Measurements from ENCODE around the gene METTL15. TPM values are rescaled to one million over a fixed set of nuclear protein-coding genes. Genes with fewer than 3 reads are reported as not detected.

Gene METTL15
- total and polyA plus RNA-seq, 2 of the 8 experiments (the other 6 are each of a cell fraction or from before 2014, with no cell fraction given) = 5.4 to 10.5 TPM

GRCh38 chr11:28083118-28083517, 25.1 kb upstream of the METTL15 start:
- H3K27ac ChIP-seq (ENCODE audit: low read depth, low read length) = no peak overlapping the region
- H3K4me2 ChIP-seq (ENCODE audit: insufficient read depth in 1 of 2, low read depth in 2 of 2, low read length in 2 of 2) = no peak overlapping the region
- no peak for FAIRE-seq
- no peaks in the 10 kb centered on the region for H3K79me1 ChIP-seq (ENCODE audit: low read depth, low read length)
- H2BK120ac ChIP-seq (replicated peaks; ENCODE audit: low read depth, low read length) = no peak overlapping the region
- no peak overlapping the region for H3K14ac ChIP-seq (ENCODE audit: insufficient read length)
- 96% methylated on average over 1 of the region's 1 CpG; no CpG with 5 or more reads in 1 of the 2 experiments for WGBS, 2 experiments (ENCODE audit: extremely low coverage in 1 of 2, insufficient coverage in 1 of 2, insufficient read length in 1 of 2, insufficient replicate concordance in 2 of 2, low coverage in 1 of 2, low lambda C conversion rate in 2 of 2, missing lambda C conversion rate in 1 of 2)
- H2BK20ac ChIP-seq (ENCODE audit: low read length) = no peak overlapping the region
- H4K20me1 ChIP-seq (replicated peaks in 1 of 2; ENCODE audit: control insufficient read depth in 1 of 2, insufficient read depth in 2 of 2, low read length in 2 of 2) = no peaks in the 10 kb centered on the region
- no peaks in the 10 kb centered on the region for H3K79me2 ChIP-seq (ENCODE audit: control insufficient read depth in 1 of 2, insufficient read depth in 2 of 2, low read length in 2 of 2)
- no peak overlapping the region for H3K9ac ChIP-seq (replicated peaks in 1 of 4; ENCODE audit: extremely low read depth in 1 of 4, low read depth in 3 of 4, low read length in 3 of 4)
- H2AFZ ChIP-seq (ENCODE audit: low read length) = no peak overlapping the region
- H3K23me2 ChIP-seq (ENCODE audit: low read depth, low read length) = no peaks in the 10 kb centered on the region
- no peak overlapping the region for H2BK5ac ChIP-seq (ENCODE audit: low read depth, low read length)
- DNase-seq (ENCODE audit: low read depth in 1 of 2, low spot score in 2 of 2) = no peak
- no peak overlapping the region for H4K8ac ChIP-seq (ENCODE audit: extremely low read depth, insufficient read depth, low read length)
- ChIA-PET POLR2A (ENCODE audit: partially characterized antibody) (no interaction called here), CTCF (ENCODE audit: partially characterized antibody) (no interaction called here)
- H3K27me3 ChIP-seq (replicated peaks in 1 of 4; ENCODE audit: control insufficient read depth in 3 of 4, extremely low read depth in 1 of 4, insufficient read depth in 3 of 4, low read length in 3 of 4) = no peaks in the 10 kb centered on the region
- H2AK5ac ChIP-seq (ENCODE audit: low read depth, low read length) = no peak overlapping the region
- no peak overlapping the region for H2BK15ac ChIP-seq (ENCODE audit: low read length)
- no peak overlapping the region for H2BK12ac ChIP-seq (ENCODE audit: low read depth, low read length)
- no peak overlapping the region for H3K18ac ChIP-seq (ENCODE audit: extremely low read depth, low read length)
- H3K4ac ChIP-seq (replicated peaks; ENCODE audit: insufficient read length, low read depth, low read length) = no peak overlapping the region
- H3K4me1 ChIP-seq (replicated peaks in 1 of 4; ENCODE audit: control insufficient read depth in 3 of 4, insufficient read depth in 4 of 4, low read length in 3 of 4) = no peaks in the 10 kb centered on the region
- H3K4me3 ChIP-seq (ENCODE audit: extremely low read depth in 1 of 4, insufficient read depth in 2 of 4, low read depth in 3 of 4, low read length in 4 of 4) = no peak overlapping the region
- H3K36me3 ChIP-seq (ENCODE audit: control insufficient read depth in 2 of 4, insufficient read depth in 4 of 4, low read length in 3 of 4) = peaks cover 0 to 47% (median 4%) of the 10 kb centered on the region in 4 experiments; a peak in 4 of 8 replicates
- H4K91ac ChIP-seq (replicated peaks; ENCODE audit: insufficient read length, low read length) = no peak overlapping the region
- H4K5ac ChIP-seq (ENCODE audit: insufficient read length, low read depth, low read length) = no peak overlapping the region
- no peak overlapping the region for H3K23ac ChIP-seq (ENCODE audit: insufficient read length)
- H3K56ac ChIP-seq (replicated peaks; ENCODE audit: insufficient read length, low read depth, low read length) = no peak overlapping the region
- H3K9me3 ChIP-seq (ENCODE audit: insufficient read depth in 2 of 2, low read depth in 1 of 2, low read length in 1 of 2) = no peaks in the 10 kb centered on the region
- TF ChIP-seq TBP (IDR thresholded peaks at IDR 0.05; ENCODE audit: low read depth, low read length) = no peak
- TF ChIP-seq CHD2 (IDR thresholded peaks at IDR 0.05; ENCODE audit: low read length) = no peak
- TF ChIP-seq ATF3 (IDR thresholded peaks at IDR 0.05; ENCODE audit: insufficient read depth, low read depth, low read length) = no peak
- TF ChIP-seq SIX5 (IDR thresholded peaks at IDR 0.05; ENCODE audit: low read depth, low read length) = no peak
- no peak for TF ChIP-seq CBX5 (IDR thresholded peaks at IDR 0.05; ENCODE audit: low read depth, low read length)
- no peak for TF ChIP-seq HDAC2 (IDR thresholded peaks at IDR 0.05; ENCODE audit: borderline replicate concordance in 1 of 2, low read depth in 2 of 2, low read length in 2 of 2)
- TF ChIP-seq E2F6 (IDR thresholded peaks at IDR 0.05) = no peak
- no peak for TF ChIP-seq BACH1 (IDR thresholded peaks at IDR 0.05; ENCODE audit: low read length)
- TF ChIP-seq JUN (IDR thresholded peaks at IDR 0.05; ENCODE audit: low read depth, low read length) = no peak
- no peak for TF ChIP-seq USF2 (IDR thresholded peaks at IDR 0.05; ENCODE audit: low read length)
- TF ChIP-seq TEAD4 (IDR thresholded peaks at IDR 0.05; ENCODE audit: low read depth, low read length) = no peak
- TF ChIP-seq EGR1 (IDR thresholded peaks at IDR 0.05; ENCODE audit: borderline replicate concordance, low read depth, low read length) = no peak
- TF ChIP-seq GABPA (IDR thresholded peaks at IDR 0.05; ENCODE audit: borderline replicate concordance, insufficient read depth, low read length) = no peak
